ENCODE data around the gene ANKRD24. TPM values are rescaled to one million over a fixed set of nuclear protein-coding genes. Genes with fewer than 3 reads are reported as not detected.
"Not testable (repeated sequence)": the region's sequence is repeated elsewhere in the genome, so short reads cannot be mapped to it uniquely, and the experiment has no call there.

The ANKRD24 gene
- total RNA-seq, 2 donors from 2014 or later: 3.6 to 12.0 TPM

GRCh38 chr19:4213116-4213515, 30.6 kb downstream of the ANKRD24 start:
- intact Hi-C loops (cut with DNase I): no loop called here
- Histone ChIP-seq H3K27me3 (replicated peaks; ENCODE audit: insufficient read depth) (no peaks in the 10 kb centered on the region), H3K4me3 (no peak overlapping the region), H3K4me1 (replicated peaks) (no peaks in the 10 kb centered on the region), H3K9me3 (no peaks in the 10 kb centered on the region), H3K36me3 (no peaks in the 10 kb centered on the region), H3K27ac (no peak overlapping the region)
- 68% methylated on average over 3 of the region's 3 CpGs for WGBS
- TF ChIP-seq POLR2AphosphoS5 (IDR thresholded peaks at IDR 0.05) (no peak), POLR2A (IDR thresholded peaks at IDR 0.05) (no peak)
- TF ChIP-seq, protein P1, sequence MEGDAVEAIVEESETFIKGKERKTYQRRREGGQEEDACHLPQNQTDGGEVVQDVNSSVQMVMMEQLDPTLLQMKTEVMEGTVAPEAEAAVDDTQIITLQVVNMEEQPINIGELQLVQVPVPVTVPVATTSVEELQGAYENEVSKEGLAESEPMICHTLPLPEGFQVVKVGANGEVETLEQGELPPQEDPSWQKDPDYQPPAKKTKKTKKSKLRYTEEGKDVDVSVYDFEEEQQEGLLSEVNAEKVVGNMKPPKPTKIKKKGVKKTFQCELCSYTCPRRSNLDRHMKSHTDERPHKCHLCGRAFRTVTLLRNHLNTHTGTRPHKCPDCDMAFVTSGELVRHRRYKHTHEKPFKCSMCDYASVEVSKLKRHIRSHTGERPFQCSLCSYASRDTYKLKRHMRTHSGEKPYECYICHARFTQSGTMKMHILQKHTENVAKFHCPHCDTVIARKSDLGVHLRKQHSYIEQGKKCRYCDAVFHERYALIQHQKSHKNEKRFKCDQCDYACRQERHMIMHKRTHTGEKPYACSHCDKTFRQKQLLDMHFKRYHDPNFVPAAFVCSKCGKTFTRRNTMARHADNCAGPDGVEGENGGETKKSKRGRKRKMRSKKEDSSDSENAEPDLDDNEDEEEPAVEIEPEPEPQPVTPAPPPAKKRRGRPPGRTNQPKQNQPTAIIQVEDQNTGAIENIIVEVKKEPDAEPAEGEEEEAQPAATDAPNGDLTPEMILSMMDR (IDR thresholded peaks at IDR 0.05): no peak
- no peak for DNase-seq (ENCODE audit: low spot score)

- H3K4me3 ChIP-seq: no peak overlapping the region
- no peaks in the 10 kb centered on the region for H3K27me3 ChIP-seq (replicated peaks; ENCODE audit: insufficient read depth)
- H3K27ac ChIP-seq: no peak overlapping the region
- intact Hi-C loops (cut with DNase I): no loop called here
- no peaks in the 10 kb centered on the region for H3K4me1 ChIP-seq (replicated peaks)
- no peaks in the 10 kb centered on the region for H3K9me3 ChIP-seq
- TF ChIP-seq, protein P1 (IDR thresholded peaks at IDR 0.05): no peak
- TF ChIP-seq POLR2AphosphoS5 (IDR thresholded peaks at IDR 0.05) (no peak), POLR2A (IDR thresholded peaks at IDR 0.05) (no peak)
- 57% methylated on average over 9 of the region's 10 CpGs for WGBS
- no peak for DNase-seq (ENCODE audit: low spot score)
- H3K36me3 ChIP-seq: no peaks in the 10 kb centered on the region
These were observed 33.3 kb downstream of the ANKRD24 start for GRCh38 chr19:4215807-4216206.

DNA sequence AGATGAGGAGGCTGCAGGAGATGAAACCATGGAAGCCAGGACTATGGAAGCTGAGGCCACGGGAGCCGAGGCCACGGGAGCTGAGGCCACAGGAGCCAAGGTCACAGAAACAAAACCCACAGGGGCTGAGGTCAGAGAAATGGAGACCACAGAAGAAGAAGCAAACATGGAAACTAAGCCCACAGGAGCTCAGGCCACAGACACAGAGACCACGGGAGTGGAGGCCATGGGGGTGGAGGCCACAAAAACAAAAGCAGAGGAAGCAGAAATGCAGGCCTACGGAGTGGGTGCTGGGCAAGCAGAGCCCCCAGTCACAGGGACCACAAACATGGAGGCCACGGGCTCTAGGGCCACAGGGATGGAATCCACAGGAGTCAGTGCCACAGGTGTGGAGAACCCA, 34.4 kb downstream of the ANKRD24 start:
- no peaks in the 10 kb centered on the region for H3K27me3 ChIP-seq (replicated peaks; ENCODE audit: insufficient read depth)
- TF ChIP-seq, protein P1 (IDR thresholded peaks at IDR 0.05): no peak
- no peak for TF ChIP-seq POLR2AphosphoS5 (IDR thresholded peaks at IDR 0.05)
- no peak for TF ChIP-seq POLR2A (IDR thresholded peaks at IDR 0.05)
- no peak for DNase-seq (ENCODE audit: low spot score)
- no peak overlapping the region for H3K27ac ChIP-seq
- no peak overlapping the region for H3K4me3 ChIP-seq
- WGBS: 81% methylated on average over 6 of the region's 6 CpGs
- no peaks in the 10 kb centered on the region for H3K4me1 ChIP-seq (replicated peaks)
- intact Hi-C loops (cut with DNase I): no loop called here
- no peaks in the 10 kb centered on the region for H3K36me3 ChIP-seq
- H3K9me3 ChIP-seq: no peaks in the 10 kb centered on the region

DNA sequence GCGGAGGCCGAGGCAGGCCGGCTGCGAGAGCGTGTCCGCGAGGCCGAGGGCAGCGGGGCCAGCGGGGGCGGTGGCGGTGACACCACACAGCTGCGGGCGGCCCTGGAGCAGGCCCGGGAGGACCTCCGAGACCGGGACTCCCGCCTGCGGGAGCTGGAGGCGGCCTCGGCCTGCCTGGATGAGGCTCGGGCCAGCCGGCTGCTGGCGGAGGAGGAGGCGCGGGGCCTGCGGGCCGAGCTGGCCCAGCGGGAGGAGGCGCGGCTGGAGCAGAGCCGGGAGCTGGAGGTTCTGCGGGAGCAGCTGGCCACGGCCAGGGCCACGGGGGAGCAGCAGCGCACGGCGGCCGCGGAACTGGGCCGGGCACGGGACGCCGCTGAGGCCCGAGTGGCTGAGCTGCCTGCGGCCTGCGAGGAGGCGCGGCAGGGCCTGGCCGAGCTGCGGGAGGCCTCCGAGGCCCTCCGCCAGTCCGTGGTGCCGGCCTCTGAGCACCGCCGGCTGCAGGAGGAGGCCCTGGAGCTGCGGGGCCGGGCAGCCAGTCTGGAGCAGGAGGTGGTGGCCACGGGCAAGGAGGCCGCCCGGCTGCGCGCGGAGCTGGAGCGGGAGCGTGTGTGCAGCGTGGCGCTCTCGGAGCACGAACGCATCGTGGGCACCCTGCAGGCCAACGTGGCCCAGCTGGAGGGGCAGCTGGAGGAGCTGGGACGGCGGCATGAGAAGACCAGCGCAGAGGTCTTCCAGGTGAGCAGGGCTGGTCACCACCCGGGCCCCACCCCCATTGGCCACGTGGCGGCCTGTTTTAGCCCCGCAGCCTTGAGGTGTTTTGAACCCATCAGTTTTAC, 35.2 kb downstream of the ANKRD24 start:
- H3K4me1 ChIP-seq (replicated peaks): no peaks in the 10 kb centered on the region
- no peaks in the 10 kb centered on the region for H3K9me3 ChIP-seq
- intact Hi-C loops (cut with DNase I): no loop called here
- H3K36me3 ChIP-seq: no peaks in the 10 kb centered on the region
- H3K27me3 ChIP-seq (replicated peaks; ENCODE audit: insufficient read depth): no peaks in the 10 kb centered on the region
- TF ChIP-seq POLR2AphosphoS5 (IDR thresholded peaks at IDR 0.05) (no peak), POLR2A (IDR thresholded peaks at IDR 0.05) (no peak)
- TF ChIP-seq, protein P1 (IDR thresholded peaks at IDR 0.05): no peak
- H3K4me3 ChIP-seq: no peak overlapping the region
- no peak overlapping the region for H3K27ac ChIP-seq
- DNase-seq (ENCODE audit: low spot score): no peak
- 94% methylated on average over 65 of the region's 81 CpGs for WGBS

GRCh38 chr19:4218523-4218922, 36.0 kb downstream of the ANKRD24 start:
- WGBS: 90% methylated on average over 1 of the region's 1 CpG

More at GRCh38 chr19:4218523-4218922, 36.0 kb downstream of the ANKRD24 start:
- H3K9me3 ChIP-seq; H3K27me3 ChIP-seq (replicated peaks; ENCODE audit: insufficient read depth); H3K4me1 ChIP-seq (replicated peaks); intact Hi-C loops (cut with DNase I); H3K27ac ChIP-seq; H3K4me3 ChIP-seq; DNase-seq (ENCODE audit: low spot score); H3K36me3 ChIP-seq: not testable (repeated sequence)
